GM18520 (cell line): ENCODE results near the gene STK32B.

ENCODE experiments used
- ATAC-seq: cut with Tn5 transposase; IDR thresholded peaks from one replicate; pipeline ENCODE4 v1.9.1; 2021; ENCODE audit not compliant: unreplicated experiment

STK32B gene

GRCh38 chr4:5383191-5383980, 332.1 kb downstream of the STK32B start:
- no peak for ATAC-seq

- ATAC-seq: no peak
Observed at GRCh38 chr4:5385741-5386311, 334.5 kb downstream of the STK32B start.

GRCh38 chr4:5386921-5387320, 335.6 kb downstream of the STK32B start:
- ATAC-seq: no peak

- ATAC-seq: no peak
Observed at GRCh38 chr4:5387457-5387856, 336.2 kb downstream of the STK32B start.

- no peak for ATAC-seq
Observed at GRCh38 chr4:5389756-5390310, 338.6 kb downstream of the STK32B start.

- ATAC-seq: no peak
Observed at GRCh38 chr4:5391492-5391891, 340.2 kb downstream of the STK32B start.

- ATAC-seq: no peak
Observed at GRCh38 chr4:5393911-5394513, 342.7 kb downstream of the STK32B start.

GRCh38 chr4:5395781-5396180, 344.5 kb downstream of the STK32B start:
- no peak for ATAC-seq

GRCh38 chr4:5398056-5398455, 346.8 kb downstream of the STK32B start:
- ATAC-seq: no peak

GRCh38 chr4:5399124-5399523, 347.8 kb downstream of the STK32B start:
- ATAC-seq: no peak

- no peak for ATAC-seq
Observed at GRCh38 chr4:5399790-5400421, 348.6 kb downstream of the STK32B start.

- no peak for ATAC-seq
Observed at GRCh38 chr4:5403746-5404497, 352.6 kb downstream of the STK32B start.

GRCh38 chr4:5409237-5409636, 358.0 kb downstream of the STK32B start:
- ATAC-seq: no peak

GRCh38 chr4:5409972-5410618, 358.8 kb downstream of the STK32B start:
- ATAC-seq: no peak

GRCh38 chr4:5412296-5412695, 361.0 kb downstream of the STK32B start:
- ATAC-seq: no peak

- ATAC-seq: no peak
Observed at GRCh38 chr4:5412751-5413150, 361.5 kb downstream of the STK32B start.

- ATAC-seq: no peak
Observed at GRCh38 chr4:5416637-5417036, 365.4 kb downstream of the STK32B start.

GRCh38 chr4:5420266-5420665, 369.0 kb downstream of the STK32B start:
- no peak for ATAC-seq

- no peak for ATAC-seq
Observed at GRCh38 chr4:5421416-5421815, 370.1 kb downstream of the STK32B start.

- no peak for ATAC-seq
Observed at GRCh38 chr4:5422195-5422594, 370.9 kb downstream of the STK32B start.
